KMS-11 (cell line): Measurements from ENCODE around the gene COX14.
"Not testable (repeated sequence)": the region's sequence is repeated elsewhere in the genome, so short reads cannot be mapped to it uniquely, and the experiment has no call there.

Experiments used
- H2AFZ ChIP-seq: fragments of 200-600 bp; sonication (generic); 2 replicates; pipeline ENCODE4 v1.6.1; 2016; ENCODE audit warnings: antibody characterized with exemption, mixed run types, low read depth
- H3K27ac ChIP-seq: fragments of 200-600 bp; sonication (generic); 2 replicates; pipeline ENCODE4 v1.6.1; 2016; ENCODE audit warnings: mild to moderate bottlenecking, mixed run types
- H3K27me3 ChIP-seq: fragments of 200-600 bp; sonication (generic); 2 replicates; pipeline ENCODE4 v1.6.1; 2017; ENCODE audit warnings: mild to moderate bottlenecking, low read depth, mixed run types, moderate library complexity; ENCODE audit not compliant: insufficient read depth
- H3K36me3 ChIP-seq: fragments of 200-600 bp; sonication (generic); 2 replicates; pipeline ENCODE4 v1.6.1; 2017; ENCODE audit warnings: mild to moderate bottlenecking, mixed run types; ENCODE audit not compliant: insufficient read depth
- H3K4me1 ChIP-seq: fragments of 200-600 bp; sonication (generic); 2 replicates; pipeline ENCODE4 v1.6.1; 2016; ENCODE audit warnings: mild to moderate bottlenecking, low read depth, mixed run types; ENCODE audit not compliant: poor library complexity, severe bottlenecking
- H3K4me2 ChIP-seq: fragments of 200-600 bp; sonication (generic); 2 replicates; pipeline ENCODE4 v1.7.0; 2016; ENCODE audit warnings: mild to moderate bottlenecking, mixed run types
- H3K4me3 ChIP-seq: fragments of 200-600 bp; sonication (generic); IDR thresholded peaks from 2 replicates; pipeline ENCODE4 v1.6.1; 2017; ENCODE audit warnings: low read depth, low read length, mixed read lengths; ENCODE audit not compliant: insufficient read depth
- H3K79me2 ChIP-seq: fragments of 200-600 bp; sonication (generic); 2 replicates; pipeline ENCODE4 v1.6.1; 2016; ENCODE audit warnings: low read depth, mixed run types; ENCODE audit not compliant: insufficient read depth
- H3K9ac ChIP-seq: fragments of 200-600 bp; sonication (generic); 2 replicates; pipeline ENCODE4 v1.6.1; 2016; ENCODE audit warnings: mild to moderate bottlenecking, mixed run types
- H4K20me1 ChIP-seq: fragments of 200-600 bp; sonication (generic); 2 replicates; pipeline ENCODE4 v1.6.1; 2016; ENCODE audit warnings: mild to moderate bottlenecking, mixed run types; ENCODE audit not compliant: insufficient read depth
- CTCF ChIP-seq: fragments of 200-600 bp; sonication (generic); conservative IDR thresholded peaks from 2 replicates; pipeline ENCODE4 v1.6.1; 2017; ENCODE audit warnings: low read depth, mild to moderate bottlenecking, antibody characterized with exemption, low read length, moderate library complexity, mixed read lengths

COX14 gene

DNA sequence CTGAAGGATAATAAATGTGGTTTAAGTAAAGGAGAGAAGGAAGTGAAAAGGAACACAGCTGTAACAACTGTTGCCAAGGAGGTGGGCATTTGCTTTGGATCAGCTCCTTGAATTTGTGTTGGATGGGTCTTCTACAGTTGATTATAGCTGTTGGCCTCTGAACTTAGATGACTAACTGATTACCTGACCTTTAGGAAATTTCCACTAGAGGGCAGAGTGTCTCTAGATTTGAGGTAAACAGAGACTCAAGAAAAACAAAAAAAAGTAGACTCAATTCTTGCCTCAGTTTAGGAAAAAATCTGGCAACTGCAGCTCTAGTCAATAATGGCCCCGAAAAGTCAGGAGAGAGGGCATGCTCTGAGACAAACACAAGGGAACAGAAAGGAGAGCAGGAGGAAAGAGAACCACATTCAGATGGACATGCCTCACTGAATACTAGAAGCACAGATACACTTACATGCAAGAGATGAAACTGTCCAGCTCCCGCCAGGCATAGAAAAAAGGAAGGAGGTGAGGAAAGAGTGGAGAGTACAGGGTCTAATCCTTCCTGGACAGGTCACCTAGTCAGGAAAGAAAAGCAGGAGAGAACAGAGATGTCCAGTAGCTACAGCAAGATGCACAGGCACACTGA lies 20.6 kb downstream of the COX14 start:
- Histone ChIP-seq H4K20me1 (no peaks in the 10 kb centered on the region), H3K27ac (no peak overlapping the region), H3K4me3 (no peak overlapping the region), H3K27me3 (no peaks in the 10 kb centered on the region), H3K79me2 (no peaks in the 10 kb centered on the region), H3K4me2 (no peak overlapping the region), H2AFZ (no peak overlapping the region), H3K4me1 (no peaks in the 10 kb centered on the region), H3K36me3 (peaks cover 7% of the 10 kb centered on the region; the same call in 1 of the 2 replicates), H3K9ac (no peak overlapping the region)
- no peak for TF ChIP-seq CTCF

DNA sequence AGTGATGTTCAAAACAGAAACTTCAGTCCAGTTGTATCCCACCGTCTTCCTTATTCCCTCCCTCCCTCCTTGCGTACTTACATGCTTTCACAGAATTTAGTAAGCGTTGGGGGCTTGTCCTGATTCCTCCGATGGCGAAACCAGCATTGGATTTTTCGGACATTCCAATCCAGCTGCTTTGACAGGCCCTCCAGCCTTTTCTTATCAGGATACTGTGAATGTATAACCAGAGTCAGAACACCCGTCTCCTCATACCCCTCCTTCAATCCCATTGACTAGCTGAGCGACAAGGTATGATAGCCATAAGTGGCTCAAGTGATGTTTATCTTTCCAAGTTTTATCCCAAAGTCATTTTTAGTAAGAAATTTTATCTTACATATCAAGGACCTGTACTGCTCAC lies 31.0 kb downstream of the COX14 start:
- Histone ChIP-seq H3K27ac (no peak overlapping the region), H3K79me2 (peaks cover 8% of the 10 kb centered on the region; the same call in 1 of the 2 replicates), H3K4me3 (no peak overlapping the region), H3K9ac (no peak overlapping the region), H2AFZ (no peak overlapping the region), H3K4me2 (no peak overlapping the region), H3K27me3 (no peaks in the 10 kb centered on the region), H4K20me1 (no peaks in the 10 kb centered on the region), H3K4me1 (no peaks in the 10 kb centered on the region), H3K36me3 (no peaks in the 10 kb centered on the region)
- TF ChIP-seq CTCF: no peak

DNA sequence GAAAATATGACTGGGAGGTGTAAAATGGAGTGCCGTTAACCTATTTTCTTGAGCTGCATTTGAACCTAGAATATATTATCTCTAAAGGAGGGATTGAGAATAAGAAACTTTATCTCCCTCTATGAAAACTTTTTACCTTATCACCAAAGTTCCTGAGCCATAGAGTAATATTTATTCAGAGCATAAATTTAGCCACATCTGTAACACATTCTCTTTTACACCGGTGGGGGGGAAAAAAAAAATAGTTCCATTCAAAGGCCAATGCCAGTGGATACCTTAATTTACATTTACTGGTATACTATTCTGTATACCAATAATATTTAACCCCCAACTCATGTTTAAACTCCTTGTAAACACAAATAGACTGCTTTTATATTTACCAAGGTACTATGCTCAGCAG lies 33.4 kb downstream of the COX14 start:
- Histone ChIP-seq H3K4me1 (no peaks in the 10 kb centered on the region), H3K27me3 (no peaks in the 10 kb centered on the region), H3K9ac (no peak overlapping the region), H3K36me3 (no peaks in the 10 kb centered on the region), H3K79me2 (peaks cover 8% of the 10 kb centered on the region; the same call in 1 of the 2 replicates), H3K4me2 (no peak overlapping the region), H3K27ac (no peak overlapping the region), H2AFZ (no peak overlapping the region), H4K20me1 (no peaks in the 10 kb centered on the region), H3K4me3 (no peak overlapping the region)
- TF ChIP-seq CTCF: no peak

DNA sequence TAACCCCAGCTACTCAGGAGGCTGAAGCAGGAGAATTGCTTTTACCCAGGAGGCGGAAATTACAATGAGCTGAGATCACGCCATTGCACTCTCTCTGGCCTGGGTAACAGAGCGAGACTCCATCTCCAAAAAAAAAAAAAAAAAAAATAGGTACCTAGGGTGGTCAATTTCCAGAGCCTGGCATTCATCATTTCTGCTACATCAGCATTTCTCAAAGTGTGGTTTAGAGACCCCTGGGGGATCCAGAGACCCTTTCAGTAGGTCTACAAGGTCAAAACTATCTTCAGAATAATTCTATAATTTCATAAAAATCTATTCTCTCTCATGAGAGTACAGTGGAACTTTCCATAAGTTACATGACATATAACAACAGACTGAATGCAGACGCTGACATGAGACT lies 35.2 kb downstream of the COX14 start:
- H3K4me1 ChIP-seq: no peaks in the 10 kb centered on the region
- H3K79me2 ChIP-seq: peaks cover 8% of the 10 kb centered on the region; the same call in 1 of the 2 replicates
- no peak for TF ChIP-seq CTCF

GRCh38 chr12:50148011-50148410 lies 36.0 kb downstream of the COX14 start:
- not testable (repeated sequence) for H2AFZ ChIP-seq, H3K4me3 ChIP-seq, H3K79me2 ChIP-seq, H3K4me1 ChIP-seq, H3K9ac ChIP-seq, H3K4me2 ChIP-seq, H3K27ac ChIP-seq, H4K20me1 ChIP-seq, H3K36me3 ChIP-seq, H3K27me3 ChIP-seq

More for the DNA sequence above, 35.2 kb downstream of the COX14 start:
- Histone ChIP-seq H4K20me1 (no peaks in the 10 kb centered on the region), H3K27ac (no peak overlapping the region), H3K36me3 (no peaks in the 10 kb centered on the region), H2AFZ (no peak overlapping the region), H3K27me3 (no peaks in the 10 kb centered on the region), H3K9ac (no peak overlapping the region), H3K4me2 (no peak overlapping the region), H3K4me3 (no peak overlapping the region)
